Measurements from ENCODE around the gene GSTM3.
A peak's percentile ranks its signal among the peaks of the same experiment; 100 is the strongest.

GSTM3 gene

DNA sequence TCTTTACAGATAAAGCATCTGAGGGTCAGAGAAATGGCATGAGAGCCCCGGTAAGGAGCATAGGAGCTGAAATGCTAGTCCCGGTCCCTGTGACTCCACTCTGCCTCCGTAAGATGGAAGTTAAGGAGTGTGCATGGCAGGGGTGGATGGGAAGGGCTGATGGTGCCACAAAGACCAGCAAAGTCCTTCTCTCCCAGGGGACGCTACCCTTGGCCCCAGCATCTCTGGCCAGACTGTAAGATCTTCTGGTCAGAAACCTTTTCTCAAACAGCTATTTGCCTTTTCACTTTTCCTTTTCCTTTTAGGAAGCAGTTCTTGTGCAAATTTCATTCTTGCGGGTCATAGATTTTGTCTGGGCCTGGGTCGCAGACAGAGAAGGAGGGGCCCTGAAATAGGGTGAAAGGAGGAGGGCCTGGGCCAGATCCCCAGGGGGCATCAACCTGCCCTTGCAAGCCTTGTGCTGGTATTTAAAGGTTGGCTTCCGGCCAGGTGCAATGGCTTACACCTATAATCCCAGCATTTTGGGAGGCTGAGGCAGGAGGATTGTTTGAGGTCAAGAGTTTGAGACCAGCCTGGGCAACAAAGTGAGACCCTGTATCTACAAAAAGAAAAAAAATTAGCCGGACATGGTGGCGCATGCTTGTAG is 37.3 kb upstream of the GSTM3 start:
- no peak overlapping the region for H3K27ac ChIP-seq
- no peaks in the 10 kb centered on the region for H3K9me3 ChIP-seq (ENCODE audit: low read depth, low read length)
- TF ChIP-seq EZH2 (IDR thresholded peaks at IDR 0.05) (no peak), FOXP2 (optimal IDR thresholded peaks at IDR 0.05; ENCODE audit: control extremely low read depth, extremely low read length, insufficient read depth) (no peak), POLR2AphosphoS5 (IDR thresholded peaks at IDR 0.05; ENCODE audit: borderline replicate concordance, low read depth, low read length) (no peak)
- H3K36me3 ChIP-seq (ENCODE audit: insufficient read depth, low read length) = no peaks in the 10 kb centered on the region
- no peak overlapping the region for H3K9ac ChIP-seq (ENCODE audit: insufficient read length)
- no peak for DNase-seq (ENCODE audit: low read depth, low spot score)
- no peak overlapping the region for H3K4me3 ChIP-seq

DNA sequence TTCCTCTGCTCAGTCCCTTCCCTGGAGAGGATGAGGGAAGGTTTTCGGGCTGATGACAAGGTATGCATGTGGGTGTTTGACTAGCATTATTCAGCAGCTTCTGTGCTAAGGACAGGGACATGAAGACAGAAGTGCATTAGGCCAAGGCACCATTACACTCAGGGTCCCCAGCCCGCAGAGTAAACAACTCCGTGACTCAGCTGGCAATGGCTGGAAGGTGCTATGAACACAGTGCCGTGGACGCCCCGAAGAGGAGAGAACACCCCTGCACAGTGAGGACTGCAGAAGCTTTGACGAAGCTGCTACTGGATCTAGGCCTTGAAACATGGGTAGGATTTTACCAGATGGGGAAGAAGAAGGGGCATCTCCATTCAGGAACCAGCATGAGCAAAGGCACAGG is 36.6 kb upstream of the GSTM3 start:
- TF ChIP-seq POLR2AphosphoS5 (IDR thresholded peaks at IDR 0.05; ENCODE audit: borderline replicate concordance, low read depth, low read length) (no peak), FOXP2 (optimal IDR thresholded peaks at IDR 0.05; ENCODE audit: control extremely low read depth, extremely low read length, insufficient read depth) (no peak), EZH2 (IDR thresholded peaks at IDR 0.05) (no peak)
- Histone ChIP-seq H3K9ac (ENCODE audit: insufficient read length) (no peak overlapping the region), H3K9me3 (ENCODE audit: low read depth, low read length) (no peaks in the 10 kb centered on the region), H3K36me3 (ENCODE audit: insufficient read depth, low read length) (no peaks in the 10 kb centered on the region), H3K27ac (no peak overlapping the region), H3K4me3 (no peak overlapping the region)
- DNase-seq (ENCODE audit: low read depth, low spot score) = no peak

DNA sequence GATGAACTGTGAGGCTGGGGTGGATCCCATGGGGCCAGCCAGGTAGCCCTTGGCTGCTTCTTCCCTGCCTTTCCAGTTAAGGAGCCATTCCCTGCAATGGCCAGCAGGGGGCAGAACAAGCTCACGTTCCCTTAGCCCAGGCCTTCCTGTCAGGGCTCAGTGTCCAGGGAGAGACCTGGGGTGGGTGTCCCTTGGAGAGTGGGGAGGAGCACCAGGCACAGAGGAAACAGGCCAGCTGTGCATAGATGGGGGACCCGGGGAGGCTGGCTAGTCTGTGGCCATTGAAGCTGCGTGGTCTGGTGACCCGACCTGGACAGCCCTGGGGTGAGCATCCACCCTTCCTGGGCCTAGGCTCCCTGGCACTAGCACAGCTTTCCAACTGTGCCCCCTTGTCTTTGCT is 36.1 kb upstream of the GSTM3 start:
- no peaks in the 10 kb centered on the region for H3K9me3 ChIP-seq (ENCODE audit: low read depth, low read length)
- no peaks in the 10 kb centered on the region for H3K36me3 ChIP-seq (ENCODE audit: insufficient read depth, low read length)
- H3K4me3 ChIP-seq = no peak overlapping the region
- no peak overlapping the region for H3K9ac ChIP-seq (ENCODE audit: insufficient read length)
- no peak for TF ChIP-seq POLR2AphosphoS5 (IDR thresholded peaks at IDR 0.05; ENCODE audit: borderline replicate concordance, low read depth, low read length)
- TF ChIP-seq EZH2 (IDR thresholded peaks at IDR 0.05) = no peak
- no peak for TF ChIP-seq FOXP2 (optimal IDR thresholded peaks at IDR 0.05; ENCODE audit: control extremely low read depth, extremely low read length, insufficient read depth)
- peak; percentile 34 for DNase-seq (ENCODE audit: low read depth, low spot score)
- no peak overlapping the region for H3K27ac ChIP-seq

DNA sequence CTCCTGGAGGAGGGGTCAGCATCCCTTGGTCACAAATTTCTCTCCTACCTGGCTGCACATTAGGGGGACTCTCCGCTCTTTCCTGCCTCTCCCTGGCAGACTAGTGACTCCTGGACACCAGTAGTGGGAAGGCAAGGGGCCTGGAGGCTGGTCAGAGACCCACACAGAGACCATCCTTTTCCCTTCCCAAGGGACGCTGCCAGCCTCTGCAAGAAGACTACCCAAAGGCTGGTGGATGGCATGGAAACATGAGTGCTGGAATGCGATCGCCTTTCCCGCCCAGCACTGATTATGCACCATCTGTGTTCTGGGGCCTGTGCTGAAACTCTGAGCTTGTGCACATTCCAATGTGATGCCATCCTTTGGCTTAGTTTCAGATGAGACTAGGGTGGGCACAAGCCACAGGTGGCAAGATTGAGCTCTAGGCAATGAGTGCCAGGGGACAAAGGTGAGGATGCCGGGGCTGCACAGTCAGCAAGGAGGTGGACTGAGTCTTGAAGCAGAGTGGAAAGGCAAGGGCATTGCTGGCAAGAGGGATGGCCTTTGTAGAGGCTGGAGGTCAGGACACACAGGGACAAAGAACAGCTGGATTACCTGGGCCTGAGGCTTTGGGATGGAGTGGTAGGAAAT is 35.5 kb upstream of the GSTM3 start:
- no peak overlapping the region for H3K9ac ChIP-seq (ENCODE audit: insufficient read length)
- no peak for TF ChIP-seq POLR2AphosphoS5 (IDR thresholded peaks at IDR 0.05; ENCODE audit: borderline replicate concordance, low read depth, low read length)
- TF ChIP-seq EZH2 (IDR thresholded peaks at IDR 0.05) = no peak
- TF ChIP-seq FOXP2 (optimal IDR thresholded peaks at IDR 0.05; ENCODE audit: control extremely low read depth, extremely low read length, insufficient read depth) = no peak
- H3K36me3 ChIP-seq (ENCODE audit: insufficient read depth, low read length) = no peaks in the 10 kb centered on the region
- DNase-seq (ENCODE audit: low read depth, low spot score) = no peak
- no peaks in the 10 kb centered on the region for H3K9me3 ChIP-seq (ENCODE audit: low read depth, low read length)
- H3K27ac ChIP-seq = no peak overlapping the region
- no peak overlapping the region for H3K4me3 ChIP-seq

DNA sequence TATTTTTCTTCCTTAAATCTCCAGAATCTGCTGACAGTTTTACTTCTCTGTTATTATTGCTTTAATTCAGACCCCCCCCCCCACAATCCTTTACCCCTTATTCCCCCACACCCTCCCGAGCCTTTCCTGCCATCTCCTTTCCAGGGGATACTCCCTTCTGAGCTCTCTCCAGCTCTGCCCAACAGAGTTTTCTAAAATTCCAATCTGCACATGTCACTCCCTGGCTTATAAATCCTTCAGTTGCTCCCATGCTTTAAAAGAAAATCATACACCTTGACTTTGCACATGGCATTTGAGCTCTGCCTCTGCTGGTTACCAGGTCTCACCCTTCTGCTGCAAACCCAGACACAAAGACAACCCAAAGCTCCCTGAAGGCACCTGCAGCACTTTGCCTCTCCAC is 34.6 kb upstream of the GSTM3 start:
- H3K27ac ChIP-seq = no peak overlapping the region
- no peak overlapping the region for H3K4me3 ChIP-seq
- DNase-seq (ENCODE audit: low read depth, low spot score) = no peak
- TF ChIP-seq POLR2AphosphoS5 (IDR thresholded peaks at IDR 0.05; ENCODE audit: borderline replicate concordance, low read depth, low read length) (no peak), FOXP2 (optimal IDR thresholded peaks at IDR 0.05; ENCODE audit: control extremely low read depth, extremely low read length, insufficient read depth) (no peak), EZH2 (IDR thresholded peaks at IDR 0.05) (no peak)
- no peaks in the 10 kb centered on the region for H3K9me3 ChIP-seq (ENCODE audit: low read depth, low read length)
- no peak overlapping the region for H3K9ac ChIP-seq (ENCODE audit: insufficient read length)
- no peaks in the 10 kb centered on the region for H3K36me3 ChIP-seq (ENCODE audit: insufficient read depth, low read length)

DNA sequence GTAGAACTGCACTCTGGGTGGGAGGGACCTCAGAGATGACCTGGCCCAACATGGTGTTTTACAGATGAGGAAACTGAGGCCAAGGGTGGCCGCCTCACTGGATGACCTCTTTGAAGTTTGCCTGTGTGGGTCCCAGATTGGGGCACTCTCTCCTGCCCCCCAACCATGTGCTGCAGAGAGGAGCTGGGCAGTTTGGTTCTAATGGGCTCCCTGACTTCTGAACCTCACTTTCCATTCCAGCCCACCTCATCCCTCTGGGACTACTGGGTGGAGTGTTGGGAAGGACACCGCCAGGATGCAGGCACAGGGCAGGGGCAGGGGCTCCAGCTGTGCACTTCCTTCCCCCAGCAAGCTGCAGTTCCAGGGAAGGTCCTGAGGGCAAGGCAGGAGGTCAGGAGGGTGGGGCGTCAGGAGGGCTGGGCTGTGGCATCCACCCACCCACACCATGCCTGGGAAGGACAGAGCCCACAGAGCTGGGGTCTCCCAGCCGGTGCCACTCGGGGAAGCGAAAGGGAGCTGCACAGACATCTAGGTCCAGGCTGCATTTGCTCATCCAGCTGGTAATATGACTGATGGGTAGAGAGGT is 33.2 kb upstream of the GSTM3 start:
- Histone ChIP-seq H3K9ac (ENCODE audit: insufficient read length) (no peak overlapping the region), H3K27ac (no peak overlapping the region), H3K36me3 (ENCODE audit: insufficient read depth, low read length) (no peaks in the 10 kb centered on the region), H3K4me3 (no peak overlapping the region), H3K9me3 (ENCODE audit: low read depth, low read length) (no peaks in the 10 kb centered on the region)
- DNase-seq (ENCODE audit: low read depth, low spot score) = no peak
- TF ChIP-seq FOXP2 (optimal IDR thresholded peaks at IDR 0.05; ENCODE audit: control extremely low read depth, extremely low read length, insufficient read depth) (no peak), POLR2AphosphoS5 (IDR thresholded peaks at IDR 0.05; ENCODE audit: borderline replicate concordance, low read depth, low read length) (no peak), EZH2 (IDR thresholded peaks at IDR 0.05) (no peak)

DNA sequence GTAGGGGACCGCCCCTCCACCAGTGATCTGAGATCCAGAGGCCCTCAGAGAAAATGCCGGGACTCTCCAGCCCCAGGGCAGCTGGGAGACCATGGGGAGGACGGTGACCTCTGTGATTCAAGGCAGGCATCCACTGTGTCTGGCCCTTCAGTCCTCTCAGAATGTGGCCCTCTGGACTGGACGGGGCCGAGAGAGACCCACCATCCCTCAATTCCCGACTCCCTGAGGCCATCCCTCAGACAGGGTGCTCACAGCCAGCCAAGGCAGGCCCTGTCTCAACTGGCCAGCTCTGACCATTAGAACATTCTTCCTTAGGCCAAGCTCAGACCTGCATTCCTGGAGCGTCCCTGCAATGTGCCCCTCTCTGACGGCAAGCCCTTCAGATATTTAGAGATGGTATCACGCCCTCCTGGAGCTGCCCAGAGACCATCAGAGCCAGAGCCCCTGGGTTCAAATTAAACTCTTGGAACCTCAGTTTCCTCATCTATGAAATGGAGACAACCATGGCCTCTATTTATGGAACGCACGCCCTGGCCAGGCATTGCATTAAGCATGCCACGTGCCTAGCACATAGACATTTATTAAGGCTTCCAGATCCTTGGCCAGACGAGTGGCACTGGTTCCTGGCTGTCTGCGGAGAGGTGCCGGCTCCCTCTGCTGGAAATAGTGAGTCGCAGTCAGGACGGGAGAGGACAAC is 32.5 kb upstream of the GSTM3 start:
- no peaks in the 10 kb centered on the region for H3K36me3 ChIP-seq (ENCODE audit: insufficient read depth, low read length)
- peak; percentile 66 for DNase-seq (ENCODE audit: low read depth, low spot score)
- no peak for TF ChIP-seq POLR2AphosphoS5 (IDR thresholded peaks at IDR 0.05; ENCODE audit: borderline replicate concordance, low read depth, low read length)
- TF ChIP-seq FOXP2 (optimal IDR thresholded peaks at IDR 0.05; ENCODE audit: control extremely low read depth, extremely low read length, insufficient read depth) = no peak
- TF ChIP-seq EZH2 (IDR thresholded peaks at IDR 0.05) = no peak
- no peak overlapping the region for H3K4me3 ChIP-seq
- H3K27ac ChIP-seq = no peak overlapping the region
- no peak overlapping the region for H3K9ac ChIP-seq (ENCODE audit: insufficient read length)
- H3K9me3 ChIP-seq (ENCODE audit: low read depth, low read length) = no peaks in the 10 kb centered on the region

DNA sequence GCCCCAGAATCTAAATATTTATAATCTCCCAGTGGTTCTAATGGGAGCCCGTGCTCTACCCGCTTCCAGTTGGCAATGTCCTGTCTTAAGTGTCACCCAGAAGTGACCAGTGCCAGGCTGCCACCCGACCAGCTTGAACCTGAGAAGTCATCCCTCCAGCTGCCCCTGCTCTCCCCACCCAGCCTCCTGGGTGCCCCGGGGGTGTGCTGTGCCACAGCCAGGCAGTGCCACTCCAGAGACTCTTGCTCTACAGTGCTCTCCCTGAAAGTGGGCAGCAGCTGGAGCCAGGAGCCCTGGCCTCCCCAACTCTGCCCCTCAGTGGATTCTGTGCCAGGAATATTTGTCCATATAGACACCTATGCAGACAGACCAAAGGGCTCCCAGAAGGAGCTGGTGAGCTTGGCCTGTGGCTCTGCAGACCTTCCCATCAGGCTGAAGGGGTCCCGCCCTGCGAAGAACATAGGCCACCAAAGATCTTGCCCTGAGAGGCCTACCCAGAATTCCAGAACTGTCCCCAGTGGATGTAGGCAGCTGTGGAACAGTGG is 31.9 kb upstream of the GSTM3 start:
- Histone ChIP-seq H3K9ac (ENCODE audit: insufficient read length) (no peak overlapping the region), H3K4me3 (no peak overlapping the region)
- TF ChIP-seq EZH2 (IDR thresholded peaks at IDR 0.05) (no peak), FOXP2 (optimal IDR thresholded peaks at IDR 0.05; ENCODE audit: control extremely low read depth, extremely low read length, insufficient read depth) (no peak), POLR2AphosphoS5 (IDR thresholded peaks at IDR 0.05; ENCODE audit: borderline replicate concordance, low read depth, low read length) (no peak)

More for the DNA sequence above, 31.9 kb upstream of the GSTM3 start:
- H3K36me3 ChIP-seq (ENCODE audit: insufficient read depth, low read length) = no peaks in the 10 kb centered on the region
- H3K27ac ChIP-seq = no peak overlapping the region
- DNase-seq (ENCODE audit: low read depth, low spot score) = no peak
- no peaks in the 10 kb centered on the region for H3K9me3 ChIP-seq (ENCODE audit: low read depth, low read length)

All from SK-N-MC (cell line).